Stimulated activated CD8-positive, alpha-beta memory T cell treated with anti-CD3 and anti-CD28 coated beads, Interleukin-15, amount 100 ng/mL, for 4 hours (primary cell): Measurements from ENCODE around the gene NOTUM.

Experiments
- DNase-seq, 2 donors: peaks; one replicate each; pipeline ENCODE4 v3.0.0-alpha.2; 2020; ENCODE audit warnings: low read depth in 2 of 2

The NOTUM gene

DNA sequence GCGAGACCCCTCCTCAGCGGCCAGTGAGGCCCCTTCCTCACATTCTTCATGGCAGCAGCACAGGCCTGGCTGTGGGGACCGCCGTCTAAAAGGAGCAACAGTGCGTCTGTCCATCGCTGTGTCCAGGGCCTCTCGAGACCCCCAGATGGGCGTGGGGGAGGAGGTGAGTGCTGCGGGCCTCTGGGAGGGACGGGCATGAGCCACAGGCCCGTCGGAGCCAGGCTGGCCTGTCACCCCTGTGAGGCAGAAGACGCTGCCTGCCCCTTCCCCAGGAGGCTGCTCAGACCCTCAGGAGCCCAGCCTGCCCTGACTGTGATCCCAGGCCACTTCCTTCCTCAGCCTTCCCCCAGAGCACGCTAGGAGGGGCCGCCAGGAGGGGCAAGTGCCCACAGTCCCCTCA, 21.8 kb downstream of the NOTUM start:
- DNase-seq = no peak

DNA sequence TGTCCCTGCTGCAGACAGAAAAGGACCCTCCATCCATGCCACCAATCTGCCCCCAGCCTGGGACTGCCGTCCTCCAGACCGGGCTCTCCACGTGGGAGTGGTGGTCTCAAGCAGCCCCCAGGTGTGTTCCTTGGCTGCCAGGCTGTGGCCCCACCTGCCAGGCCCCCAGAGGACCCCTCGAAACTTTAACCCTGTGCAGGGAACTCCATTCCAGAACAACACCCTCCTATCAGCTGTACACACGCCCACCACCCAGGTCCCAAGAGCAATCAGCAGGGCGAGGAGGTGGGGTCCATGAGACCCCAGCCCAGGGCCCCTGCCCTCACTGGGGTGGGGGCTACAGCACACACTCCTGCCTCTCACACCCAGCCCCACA, 25.3 kb downstream of the NOTUM start:
- no peak for DNase-seq

- DNase-seq = no peak
These were observed 25.9 kb downstream of the NOTUM start for GRCh38 chr17:81934850-81935708.

DNA sequence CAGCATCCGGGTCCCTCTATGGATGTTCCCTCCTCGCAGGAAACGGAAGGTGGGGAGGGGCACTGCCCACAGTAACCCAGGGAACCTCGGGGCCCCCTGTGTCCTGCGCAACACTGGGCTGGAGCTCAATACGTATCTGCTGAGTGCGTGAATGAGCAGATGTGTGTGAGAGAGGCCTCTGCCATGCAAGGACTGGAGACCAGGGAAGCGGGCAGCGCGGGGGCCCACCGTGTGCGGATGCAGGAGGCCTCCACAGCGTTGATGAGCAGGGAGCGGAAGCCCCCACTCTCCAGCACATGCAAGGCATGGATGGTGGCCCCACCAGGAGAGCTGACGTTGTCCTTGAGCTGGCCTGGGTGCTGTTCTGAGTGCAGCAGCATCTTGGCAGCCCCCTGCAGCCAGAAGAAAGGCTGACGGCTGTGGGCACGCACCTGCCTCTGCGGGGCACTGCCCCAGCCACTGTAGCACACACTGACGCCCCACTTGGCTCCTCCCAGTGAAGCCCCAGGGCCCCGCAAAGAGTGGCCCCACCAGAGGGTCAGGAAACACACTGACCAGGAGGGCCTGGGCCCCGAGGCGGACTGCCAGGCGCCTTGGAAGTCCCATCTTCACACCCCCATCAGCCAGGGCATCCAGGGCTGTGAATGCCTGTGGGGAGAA, 26.8 kb downstream of the NOTUM start:
- no peak for DNase-seq

DNA sequence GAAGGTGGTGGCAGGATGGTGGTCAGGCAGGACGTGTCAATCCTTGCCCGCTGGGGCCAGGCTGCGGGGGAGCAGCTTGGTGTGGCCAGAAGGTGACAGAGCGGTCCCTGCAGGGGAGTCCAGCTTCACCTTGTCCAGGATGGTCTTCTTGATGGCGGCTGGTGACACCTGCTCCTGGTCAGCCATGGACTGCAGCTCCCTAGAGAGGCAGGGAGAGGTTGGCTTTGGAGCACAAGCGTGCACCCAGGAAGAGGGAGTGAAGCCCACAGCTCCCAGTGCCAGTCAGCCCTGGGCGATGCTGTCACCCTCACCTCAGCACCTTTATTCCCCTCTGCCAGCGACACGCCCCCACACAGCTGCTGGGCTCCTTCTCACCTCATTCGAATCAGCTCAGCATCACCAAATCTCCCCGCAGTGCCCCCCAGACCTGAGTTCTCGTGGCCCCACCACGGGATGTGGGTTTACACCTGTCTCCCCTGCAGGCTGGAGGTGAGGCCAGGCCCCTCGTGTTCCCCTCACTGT, 27.7 kb downstream of the NOTUM start:
- DNase-seq = no peak

- DNase-seq = no peak
These were observed 28.5 kb downstream of the NOTUM start for GRCh38 chr17:81932333-81932983.

GRCh38 chr17:81931557-81932332, 29.2 kb downstream of the NOTUM start:
- DNase-seq = no peak

GRCh38 chr17:81931189-81931556, 29.8 kb downstream of the NOTUM start:
- no peak for DNase-seq

- DNase-seq = no peak
These were observed 30.6 kb downstream of the NOTUM start for GRCh38 chr17:81930142-81931125.

DNA sequence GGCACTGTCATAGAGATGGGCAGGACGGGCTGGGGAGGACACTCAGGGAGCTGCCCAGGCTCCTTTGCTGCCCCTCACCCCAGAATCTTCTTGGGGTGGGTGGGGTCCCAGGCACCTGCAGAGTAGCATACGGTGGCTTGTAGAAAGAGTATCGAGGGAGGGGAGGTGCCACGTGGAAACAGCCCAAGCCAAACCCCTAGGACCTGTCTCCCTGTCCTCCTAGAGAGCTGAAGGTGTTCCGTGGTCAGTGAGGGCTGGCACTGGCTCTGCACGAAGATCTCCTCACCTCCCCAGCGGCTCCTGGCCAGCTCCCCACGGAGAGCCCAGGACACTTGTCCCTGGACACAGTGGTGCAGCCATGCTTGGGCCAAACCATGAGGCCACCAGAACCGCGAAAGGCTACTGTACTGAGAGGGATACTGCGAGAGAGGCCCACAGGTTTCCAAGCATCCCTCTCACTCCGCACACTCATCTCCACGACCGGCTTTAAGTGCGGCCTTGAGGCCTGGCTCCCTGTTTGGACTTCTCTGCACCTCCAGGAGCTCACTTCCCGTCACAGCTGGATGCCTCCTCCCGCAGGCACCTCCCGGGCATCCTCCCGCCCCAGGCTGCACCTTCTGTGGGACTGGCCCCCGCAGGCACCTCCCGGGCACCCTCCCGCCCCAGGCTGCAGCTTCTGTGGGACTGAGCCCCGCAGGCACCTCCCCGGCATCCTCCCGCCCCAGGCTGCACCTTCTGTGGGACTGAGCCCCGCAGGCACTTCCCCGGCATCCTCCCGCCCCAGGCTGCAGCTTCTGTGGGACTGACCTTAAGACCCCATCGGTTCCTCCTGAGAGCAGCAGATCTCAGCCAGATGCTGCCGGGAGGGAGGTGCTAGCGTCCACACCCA, 31.5 kb downstream of the NOTUM start:
- no peak for DNase-seq

GRCh38 chr17:81928544-81929252, 32.3 kb downstream of the NOTUM start:
- no peak for DNase-seq

DNA sequence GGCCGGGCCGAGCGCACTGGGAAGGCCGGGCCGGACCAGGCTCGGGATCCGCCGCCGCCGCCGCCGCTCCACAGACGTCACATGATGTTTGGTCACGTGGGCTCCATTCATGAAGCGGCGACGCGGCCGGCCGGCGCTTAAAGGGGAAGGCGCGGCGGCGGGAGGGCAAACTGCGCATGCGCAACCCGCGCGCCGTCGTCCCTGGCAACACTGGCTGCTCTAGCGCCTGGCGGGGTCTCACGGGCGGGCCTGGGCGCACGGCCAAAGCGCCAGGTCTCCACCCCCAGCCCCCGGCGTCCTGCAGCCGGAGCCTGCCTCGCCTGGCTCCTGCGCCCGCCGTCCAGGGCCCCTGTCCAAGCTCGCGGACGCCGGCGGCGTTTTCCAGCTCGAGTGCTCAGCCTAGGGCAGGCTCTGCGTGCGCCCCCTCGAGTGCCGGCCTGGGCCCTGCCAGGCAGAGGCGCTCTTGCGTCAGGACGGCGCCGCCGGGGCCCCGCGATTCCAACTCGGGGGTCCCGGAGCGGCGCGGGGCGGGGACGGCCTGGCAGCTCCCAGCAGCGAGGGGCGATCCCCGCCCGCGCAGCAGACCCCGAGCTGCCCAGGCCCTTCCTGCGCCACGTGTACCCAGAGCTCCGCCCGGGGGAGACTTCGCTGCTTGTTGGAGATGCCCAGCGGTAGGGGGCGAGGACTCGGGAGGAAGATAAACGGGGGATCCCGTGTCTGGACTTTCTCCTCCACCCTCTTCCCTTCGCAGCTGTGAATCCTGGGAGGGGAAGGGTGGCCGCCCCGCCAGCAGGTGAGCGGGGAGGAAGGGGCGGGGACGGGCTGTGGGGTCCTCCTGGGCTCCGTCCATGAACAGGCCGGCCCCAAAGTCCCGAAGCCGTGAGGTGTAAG, 33.1 kb downstream of the NOTUM start, which contains the start of gene MAFG:
Gene MAFG (minus strand): TSS at position 83 of the 891 bp plus-strand sequence. CDS start 4,550 bp downstream, outside the sequence.
- DNase-seq = peak; percentile 74 to 81

DNA sequence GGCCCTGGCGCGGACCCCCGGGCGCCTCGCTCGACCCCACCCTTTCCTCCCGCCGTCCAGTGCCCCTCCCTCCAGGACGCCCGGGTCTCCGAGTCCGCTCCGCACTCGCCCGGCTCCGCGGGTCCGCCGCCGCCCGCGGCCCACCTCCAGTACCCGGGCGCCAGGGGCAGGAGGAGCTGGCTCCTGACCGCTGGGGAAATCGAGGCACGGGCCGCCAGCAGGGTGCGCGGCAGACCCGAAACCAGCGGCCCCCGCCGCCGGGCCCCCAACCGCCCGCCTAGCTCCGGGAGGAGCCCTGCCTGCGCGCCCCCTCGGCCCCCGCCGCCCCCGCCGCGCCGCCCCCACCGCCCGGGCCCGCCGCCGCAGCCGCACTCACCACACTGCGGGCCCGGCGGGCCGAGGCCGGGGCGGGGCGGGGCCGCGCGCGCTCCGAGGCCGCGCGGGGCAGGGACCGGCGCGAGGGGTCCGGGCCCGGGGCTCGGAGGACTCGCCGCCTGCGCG, 33.8 kb downstream of the NOTUM start:
- no peak for DNase-seq

- DNase-seq = peak; percentile 45 to 57
These were observed 34.4 kb downstream of the NOTUM start for GRCh38 chr17:81926451-81927151.

GRCh38 chr17:81925860-81926450, 35.0 kb downstream of the NOTUM start:
- no peak for DNase-seq
